Neural progenitor cell (in vitro differentiated cells): ENCODE measurements around the gene ARAF. TPM values are rescaled to one million over a fixed set of nuclear protein-coding genes. Genes with fewer than 3 reads are reported as not detected.

Experiments used
- DNase-seq: peaks from one replicate; pipeline ENCODE4 v3.0.0-alpha.2; 2016; ENCODE audit warnings: low spot score
- H2AFZ ChIP-seq: fragments of 200-600 bp; sonication (generic); replicated peaks from 2 replicates; pipeline ENCODE4 v1.6.1; 2016; ENCODE audit warnings: antibody characterized with exemption
- H3F3A ChIP-seq: fragments of 200-600 bp; sonication (generic); 2 replicates; pipeline ENCODE4 v1.6.1; 2016; ENCODE audit warnings: antibody characterized with exemption, low read depth
- H3K27ac ChIP-seq: fragments of 200-600 bp; sonication (generic); 2 replicates; pipeline ENCODE4 v1.5.1; 2016; ENCODE audit warnings: mild to moderate bottlenecking
- H3K27me3 ChIP-seq: fragments of 200-600 bp; sonication (generic); 2 replicates; pipeline ENCODE4 v1.6.1; 2016; ENCODE audit warnings: mild to moderate bottlenecking, moderate library complexity
- H3K36me3 ChIP-seq: fragments of 200-600 bp; sonication (generic); 2 replicates; pipeline ENCODE4 v1.5.1; 2016
- H3K4me1 ChIP-seq: fragments of 200-600 bp; sonication (generic); 2 replicates; pipeline ENCODE4 v1.6.1; 2016; ENCODE audit warnings: mixed run types
- H3K4me2 ChIP-seq: fragments of 200-600 bp; sonication (generic); 2 replicates; pipeline ENCODE4 v1.6.1; 2016
- H3K4me3 ChIP-seq: fragments of 200-600 bp; sonication (generic); 2 replicates; pipeline ENCODE4 v1.5.1; 2016
- H3K79me2 ChIP-seq: fragments of 200-600 bp; sonication (generic); 2 replicates; pipeline ENCODE4 v1.6.1; 2016; ENCODE audit warnings: low read depth
- H3K9ac ChIP-seq: fragments of 200-600 bp; sonication (generic); 2 replicates; pipeline ENCODE4 v1.6.1; 2016
- H3K9me3 ChIP-seq: fragments of 200-600 bp; sonication (generic); 2 replicates; pipeline ENCODE4 v1.5.1; 2016; ENCODE audit warnings: low read depth
- H4K20me1 ChIP-seq: fragments of 200-600 bp; sonication (generic); 2 replicates; pipeline ENCODE4 v1.6.1; 2016; ENCODE audit warnings: low read depth
- H3K27ac Mint-ChIP-seq: 3 replicates; pipeline ENCODE4 v1.8.0; 2021; ENCODE audit warnings: mixed read lengths
- H3K27me3 Mint-ChIP-seq: 2 replicates; pipeline ENCODE4 v1.8.0; 2022; ENCODE audit warnings: low read depth, mild to moderate bottlenecking, inconsistent platforms, moderate library complexity, mixed read lengths; ENCODE audit not compliant: insufficient read depth
- H3K36me3 Mint-ChIP-seq: 3 replicates; pipeline ENCODE4 v1.8.0; 2021; ENCODE audit warnings: mixed read lengths
- H3K4me1 Mint-ChIP-seq: 3 replicates; pipeline ENCODE4 v1.8.0; 2021; ENCODE audit warnings: mixed read lengths
- H3K4me3 Mint-ChIP-seq: 3 replicates; pipeline ENCODE4 v1.8.0; 2021; ENCODE audit warnings: mild to moderate bottlenecking, moderate library complexity, mixed read lengths
- H3K9me3 Mint-ChIP-seq: 3 replicates; pipeline ENCODE4 v1.8.0; 2020; ENCODE audit warnings: mixed read lengths
- EZH2 ChIP-seq: fragments of 200-600 bp; sonication (generic); IDR thresholded peaks from 2 replicates; pipeline ENCODE4 v1.6.1; 2017; ENCODE audit warnings: antibody characterized with exemption, mild to moderate bottlenecking, moderate library complexity
- EZH2phosphoT487 ChIP-seq: fragments of 200-600 bp; sonication (generic); IDR thresholded peaks from 2 replicates; pipeline ENCODE4 v1.6.1; 2017; ENCODE audit warnings: antibody characterized with exemption
- total RNA-seq: library from RNA; depleted of rRNA; stranded (reverse); fragments of >200 nt; gene quantifications from 2 replicates; pipeline ENCODE4 v1.2.3, GENCODE V29; 2015; ENCODE audit warnings: low replicate concordance
- TF ChIP-seq, protein P1 (sequence below): fragments of 200-600 bp; sonication (generic); IDR thresholded peaks from 2 replicates; pipeline ENCODE4 v1.5.1; 2017; ENCODE audit warnings: antibody characterized with exemption, mild to moderate bottlenecking

ARAF gene
- total RNA-seq, 1 donor from 2014 or later, result 17.4 TPM

GRCh38 chrX:47558436-47558835 is 2.6 kb upstream of the ARAF start:
- no peak overlapping the region for H3K4me3 ChIP-seq
- H3K4me1 Mint-ChIP-seq, result peaks cover 21% of the 10 kb centered on the region
- H3K36me3 ChIP-seq, result no peaks in the 10 kb centered on the region
- H3K4me2 ChIP-seq, result no peak overlapping the region
- TF ChIP-seq EZH2phosphoT487, result no peak
- TF ChIP-seq, protein P1, sequence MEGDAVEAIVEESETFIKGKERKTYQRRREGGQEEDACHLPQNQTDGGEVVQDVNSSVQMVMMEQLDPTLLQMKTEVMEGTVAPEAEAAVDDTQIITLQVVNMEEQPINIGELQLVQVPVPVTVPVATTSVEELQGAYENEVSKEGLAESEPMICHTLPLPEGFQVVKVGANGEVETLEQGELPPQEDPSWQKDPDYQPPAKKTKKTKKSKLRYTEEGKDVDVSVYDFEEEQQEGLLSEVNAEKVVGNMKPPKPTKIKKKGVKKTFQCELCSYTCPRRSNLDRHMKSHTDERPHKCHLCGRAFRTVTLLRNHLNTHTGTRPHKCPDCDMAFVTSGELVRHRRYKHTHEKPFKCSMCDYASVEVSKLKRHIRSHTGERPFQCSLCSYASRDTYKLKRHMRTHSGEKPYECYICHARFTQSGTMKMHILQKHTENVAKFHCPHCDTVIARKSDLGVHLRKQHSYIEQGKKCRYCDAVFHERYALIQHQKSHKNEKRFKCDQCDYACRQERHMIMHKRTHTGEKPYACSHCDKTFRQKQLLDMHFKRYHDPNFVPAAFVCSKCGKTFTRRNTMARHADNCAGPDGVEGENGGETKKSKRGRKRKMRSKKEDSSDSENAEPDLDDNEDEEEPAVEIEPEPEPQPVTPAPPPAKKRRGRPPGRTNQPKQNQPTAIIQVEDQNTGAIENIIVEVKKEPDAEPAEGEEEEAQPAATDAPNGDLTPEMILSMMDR, result no peak
- TF ChIP-seq EZH2, result no peak
- no peak overlapping the region for H3K27ac Mint-ChIP-seq
- no peak overlapping the region for H3K27ac ChIP-seq
- no peaks in the 10 kb centered on the region for H3K4me1 ChIP-seq
- peaks cover 6% of the 10 kb centered on the region for H4K20me1 ChIP-seq
- H3K79me2 ChIP-seq, result peaks cover 11% of the 10 kb centered on the region
- H3K9me3 ChIP-seq, result no peaks in the 10 kb centered on the region
- no peaks in the 10 kb centered on the region for H3F3A ChIP-seq
- H3K27me3 Mint-ChIP-seq, result peaks cover 6% of the 10 kb centered on the region
- no peak overlapping the region for H2AFZ ChIP-seq
- no peak for DNase-seq
- no peaks in the 10 kb centered on the region for H3K27me3 ChIP-seq
- H3K9me3 Mint-ChIP-seq, result peaks cover 13% of the 10 kb centered on the region
- H3K4me3 Mint-ChIP-seq, result no peak overlapping the region
- H3K9ac ChIP-seq, result no peak overlapping the region
- peaks cover 2% of the 10 kb centered on the region for H3K36me3 Mint-ChIP-seq

DNA sequence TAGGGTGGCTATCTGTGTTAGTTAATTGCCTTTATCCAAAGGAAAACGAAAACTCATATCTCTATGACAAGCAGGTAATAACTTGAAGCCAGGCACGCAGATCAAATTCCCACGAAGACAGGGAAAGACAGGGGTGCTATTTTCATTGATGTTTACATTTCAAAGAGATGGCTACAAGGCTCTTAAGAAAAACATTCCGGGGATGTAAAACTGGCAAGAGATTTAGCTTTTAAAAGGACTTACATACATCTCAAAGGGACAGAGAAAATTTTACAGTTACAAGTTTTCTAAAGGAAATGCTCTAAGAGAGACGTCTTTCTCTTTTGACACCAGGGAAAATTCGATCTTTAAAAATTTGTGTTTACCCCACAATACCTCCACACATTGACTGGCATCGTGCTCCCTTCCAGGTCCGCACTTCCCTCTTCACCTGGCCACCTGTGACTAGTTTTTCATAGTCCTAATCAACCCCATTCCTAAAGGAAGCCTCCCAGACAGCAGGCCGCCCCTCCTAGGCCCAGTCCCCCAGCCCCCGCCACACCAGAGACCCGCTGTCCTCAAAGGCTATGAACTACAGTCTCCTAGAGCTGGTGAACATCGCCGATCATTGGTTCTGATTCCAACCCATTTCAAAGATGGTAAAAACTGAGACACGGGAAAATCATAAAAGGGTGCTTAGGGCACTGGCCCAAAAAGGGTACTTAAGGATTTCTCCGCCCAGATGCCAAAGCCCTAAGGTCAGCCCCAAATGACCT is 649 bp upstream of the ARAF start:
- peaks cover 15% of the 10 kb centered on the region for H3K9me3 Mint-ChIP-seq
- Histone ChIP-seq H3K4me3 (peak overlapping the region; percentile 59), H2AFZ (no peak overlapping the region), H3K9me3 (no peaks in the 10 kb centered on the region), H3K36me3 (no peaks in the 10 kb centered on the region), H3K27me3 (no peaks in the 10 kb centered on the region), H3K4me2 (peak overlapping the region; percentile 64), H3K27ac (no peak overlapping the region), H3F3A (no peaks in the 10 kb centered on the region), H3K4me1 (no peaks in the 10 kb centered on the region), H3K9ac (no peak overlapping the region), H4K20me1 (peaks cover 6% of the 10 kb centered on the region), H3K79me2 (peaks cover 11% of the 10 kb centered on the region)
- H3K4me3 Mint-ChIP-seq, result peak overlapping the region; percentile 93
- TF ChIP-seq, protein P1, result no peak
- TF ChIP-seq EZH2 (no peak), EZH2phosphoT487 (no peak)
- H3K27me3 Mint-ChIP-seq, result peaks cover 6% of the 10 kb centered on the region
- peaks cover 4% of the 10 kb centered on the region for H3K36me3 Mint-ChIP-seq
- no peak overlapping the region for H3K27ac Mint-ChIP-seq
- DNase-seq, result no peak
- H3K4me1 Mint-ChIP-seq, result peaks cover 22% of the 10 kb centered on the region

- peaks cover 4% of the 10 kb centered on the region for H3K36me3 Mint-ChIP-seq
- peaks cover 11% of the 10 kb centered on the region for H3K79me2 ChIP-seq
- no peaks in the 10 kb centered on the region for H3K9me3 ChIP-seq
- no peak overlapping the region for H3K27ac ChIP-seq
- H3K27ac Mint-ChIP-seq, result no peak overlapping the region
- TF ChIP-seq, protein P1, result no peak
- TF ChIP-seq EZH2phosphoT487, result no peak
- TF ChIP-seq EZH2, result no peak
- H3K9ac ChIP-seq, result no peak overlapping the region
- H2AFZ ChIP-seq, result no peak overlapping the region
- peak overlapping the region; percentile 93 for H3K4me3 Mint-ChIP-seq
- no peaks in the 10 kb centered on the region for H3K27me3 ChIP-seq
- H3K27me3 Mint-ChIP-seq, result peaks cover 6% of the 10 kb centered on the region
- H4K20me1 ChIP-seq, result peaks cover 6% of the 10 kb centered on the region
- peaks cover 15% of the 10 kb centered on the region for H3K9me3 Mint-ChIP-seq
- no peaks in the 10 kb centered on the region for H3K4me1 ChIP-seq
- peaks cover 19% of the 10 kb centered on the region for H3K4me1 Mint-ChIP-seq
- H3K4me2 ChIP-seq, result peak overlapping the region; percentile 73
- no peak for DNase-seq
- H3K36me3 ChIP-seq, result no peaks in the 10 kb centered on the region
- H3F3A ChIP-seq, result no peaks in the 10 kb centered on the region
- H3K4me3 ChIP-seq, result peak overlapping the region; percentile 59
Observed at GRCh38 chrX:47561659-47562151, 700 bp downstream of the ARAF start.
